K562 (cell line): ENCODE measurements around the gene AOC3. TPM values are rescaled to one million over a fixed set of nuclear protein-coding genes. Genes with fewer than 3 reads are reported as not detected.
A peak's percentile ranks its signal among the peaks of the same experiment; 100 is the strongest.

Experiments used
- ASH1L ChIP-seq: fragments of 450-650 bp; IDR thresholded peaks from 2 replicates; pipeline ENCODE4 v1.6.1; 2018; ENCODE audit warnings: borderline replicate concordance, mild to moderate bottlenecking, low read depth; ENCODE audit not compliant: partially characterized antibody
- CLOCK ChIP-seq: fragments of 250-450 bp; sonication (Bioruptor Pico); IDR thresholded peaks from 2 replicates; pipeline ENCODE4 v1.4.0; 2020; ENCODE audit warnings: mild to moderate bottlenecking, moderate library complexity, borderline replicate concordance
- NR2C2 ChIP-seq, 2 experiments: fragments of 200-800 bp in 1 of 2; sonication (Bioruptor generic) in 1 of 2; sonication (generic) in 1 of 2; formaldehyde crosslinking in 1 of 2; IDR thresholded peaks; 2 replicates each; pipeline versions ENCODE4 v1.6.1 to v1.8.0; 2016 to 2022; ENCODE audit warnings: mild to moderate bottlenecking in 1 of 2, missing compliant biosample characterization in 1 of 2, missing genetic modification characterization in 1 of 2, missing genetic modification reagents in 1 of 2
- NUFIP1 ChIP-seq: fragments of 450-650 bp; IDR thresholded peaks from 2 replicates; pipeline ENCODE4 v1.6.1; 2018; ENCODE audit not compliant: partially characterized antibody
- PHF8 ChIP-seq: fragments of 200-600 bp; sonication (generic); IDR thresholded peaks from 2 replicates; pipeline ENCODE4 v1.6.1; 2012; ENCODE audit warnings: mixed run types, mild to moderate bottlenecking, inconsistent platforms, low read length, moderate library complexity, borderline replicate concordance
- RBM17 ChIP-seq: fragments of 200-400 bp; formaldehyde crosslinking; IDR thresholded peaks from 2 replicates; pipeline ENCODE4 v1.6.1; 2017; ENCODE audit warnings: low read depth, mild to moderate bottlenecking, low read length, borderline replicate concordance
- RBM39 ChIP-seq: fragments of 200-400 bp; formaldehyde crosslinking; optimal IDR thresholded peaks from 2 replicates; pipeline ENCODE3; 2018; ENCODE audit warnings: low read depth, low read length
- STAT5A ChIP-seq: IDR thresholded peaks from 2 replicates; pipeline ENCODE4 v1.6.1; 2012; ENCODE audit warnings: low read length, inconsistent platforms, borderline replicate concordance
- THAP12 ChIP-seq: fragments of 250-450 bp; sonication (Bioruptor Pico); IDR thresholded peaks from 2 replicates; pipeline ENCODE4 v1.9.0; 2021; ENCODE audit warnings: mild to moderate bottlenecking, inconsistent platforms
- U2AF2 ChIP-seq: fragments of 200-400 bp; formaldehyde crosslinking; optimal IDR thresholded peaks from 2 replicates; pipeline ENCODE3; 2017; ENCODE audit warnings: low read depth, mild to moderate bottlenecking, low read length
- ZBTB2 ChIP-seq: fragments of 450-650 bp; IDR thresholded peaks from 2 replicates; pipeline ENCODE4 v1.6.1; 2016; ENCODE audit warnings: antibody characterized with exemption
- ZNF277 ChIP-seq: fragments of 250-450 bp; sonication (Bioruptor Pico); IDR thresholded peaks from 2 replicates; pipeline ENCODE4 v1.8.0; 2022; ENCODE audit warnings: inconsistent platforms, mild to moderate bottlenecking, moderate library complexity, borderline replicate concordance
- polyA plus RNA-seq, 8 experiments: library from polyadenylated mRNA; depleted of rRNA in 4 of 8; stranded (reverse) in 5 of 8; unstranded in 3 of 8; fragments of >200 nt; fragmentation: Nextera tagmentation in 2 of 8; fragmentation: Illumina TruSeq in 1 of 8; extraction: Ambion mirVana in 2 of 8; extraction: Trizol in 1 of 8; gene quantifications; 2 replicates each; pipeline versions ENCODE4 v1.2.1 to v1.2.3, GENCODE V29; 2011 to 2014; ENCODE audit warnings: inconsistent platforms in 1 of 8, missing spikeins in 1 of 8
- total RNA-seq, 7 experiments: library from RNA; depleted of rRNA in 6 of 7; stranded (reverse); fragments of >200 nt in 6 of 7; fragmentation: Illumina TruSeq in 2 of 7; extraction: Trizol in 2 of 7; gene quantifications; 2 replicates each; pipeline versions ENCODE4 v1.2.1 to v1.2.3, GENCODE V29; 2011 to 2021; ENCODE audit warnings: low replicate concordance in 1 of 7
- TF ChIP-seq, protein P1 (sequence below): fragments of 450-650 bp; IDR thresholded peaks from 2 replicates; pipeline ENCODE4 v1.6.1; 2018; ENCODE audit not compliant: partially characterized antibody

Gene AOC3
- total and polyA plus RNA-seq, 9 of the 15 experiments (the other 6 are each of a cell fraction or from before 2014, with no cell fraction given): 0.09 to 0.42 (median 0.22) TPM; not detected in 3

- TF ChIP-seq CLOCK (CRISPR knock-in tag) (no peak), ZBTB2 (peak; percentile 68; the same call in 1 of the 2 replicates), NR2C2 (CRISPR knock-in tag; IDR thresholded peaks at IDR 0.05) (no peak), NR2C2 (tag; IDR thresholded peaks at IDR 0.05) (peak; percentile 94), THAP12 (CRISPR knock-in tag) (peak; percentile 79; the same call in 1 of the 2 replicates), RBM39 (no peak), ASH1L (peak; percentile 53), RBM17 (no peak), STAT5A (no peak), NUFIP1 (no peak), PHF8 (peak; percentile 94), U2AF2 (no peak), ZNF277 (CRISPR knock-in tag) (no peak)
- TF ChIP-seq, protein P1, sequence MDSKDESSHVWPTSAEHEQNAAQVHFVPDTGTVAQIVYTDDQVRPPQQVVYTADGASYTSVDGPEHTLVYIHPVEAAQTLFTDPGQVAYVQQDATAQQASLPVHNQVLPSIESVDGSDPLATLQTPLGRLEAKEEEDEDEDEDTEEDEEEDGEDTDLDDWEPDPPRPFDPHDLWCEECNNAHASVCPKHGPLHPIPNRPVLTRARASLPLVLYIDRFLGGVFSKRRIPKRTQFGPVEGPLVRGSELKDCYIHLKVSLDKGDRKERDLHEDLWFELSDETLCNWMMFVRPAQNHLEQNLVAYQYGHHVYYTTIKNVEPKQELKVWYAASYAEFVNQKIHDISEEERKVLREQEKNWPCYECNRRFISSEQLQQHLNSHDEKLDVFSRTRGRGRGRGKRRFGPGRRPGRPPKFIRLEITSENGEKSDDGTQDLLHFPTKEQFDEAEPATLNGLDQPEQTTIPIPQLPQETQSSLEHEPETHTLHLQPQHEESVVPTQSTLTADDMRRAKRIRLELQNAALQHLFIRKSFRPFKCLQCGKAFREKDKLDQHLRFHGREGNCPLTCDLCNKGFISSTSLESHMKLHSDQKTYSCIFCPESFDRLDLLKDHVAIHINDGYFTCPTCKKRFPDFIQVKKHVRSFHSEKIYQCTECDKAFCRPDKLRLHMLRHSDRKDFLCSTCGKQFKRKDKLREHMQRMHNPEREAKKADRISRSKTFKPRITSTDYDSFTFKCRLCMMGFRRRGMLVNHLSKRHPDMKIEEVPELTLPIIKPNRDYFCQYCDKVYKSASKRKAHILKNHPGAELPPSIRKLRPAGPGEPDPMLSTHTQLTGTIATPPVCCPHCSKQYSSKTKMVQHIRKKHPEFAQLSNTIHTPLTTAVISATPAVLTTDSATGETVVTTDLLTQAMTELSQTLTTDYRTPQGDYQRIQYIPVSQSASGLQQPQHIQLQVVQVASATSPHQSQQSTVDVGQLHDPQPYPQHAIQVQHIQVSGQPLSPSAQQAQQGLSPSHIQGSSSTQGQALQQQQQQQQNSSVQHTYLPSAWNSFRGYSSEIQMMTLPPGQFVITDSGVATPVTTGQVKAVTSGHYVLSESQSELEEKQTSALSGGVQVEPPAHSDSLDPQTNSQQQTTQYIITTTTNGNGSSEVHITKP: peak; percentile 91
Measured at GRCh38 chr17:42832934-42833766, 17.8 kb upstream of the AOC3 start, which contains the start of gene PSME3 (continued).
